ENCODE results near the gene EGFR.

EGFR gene

DNA sequence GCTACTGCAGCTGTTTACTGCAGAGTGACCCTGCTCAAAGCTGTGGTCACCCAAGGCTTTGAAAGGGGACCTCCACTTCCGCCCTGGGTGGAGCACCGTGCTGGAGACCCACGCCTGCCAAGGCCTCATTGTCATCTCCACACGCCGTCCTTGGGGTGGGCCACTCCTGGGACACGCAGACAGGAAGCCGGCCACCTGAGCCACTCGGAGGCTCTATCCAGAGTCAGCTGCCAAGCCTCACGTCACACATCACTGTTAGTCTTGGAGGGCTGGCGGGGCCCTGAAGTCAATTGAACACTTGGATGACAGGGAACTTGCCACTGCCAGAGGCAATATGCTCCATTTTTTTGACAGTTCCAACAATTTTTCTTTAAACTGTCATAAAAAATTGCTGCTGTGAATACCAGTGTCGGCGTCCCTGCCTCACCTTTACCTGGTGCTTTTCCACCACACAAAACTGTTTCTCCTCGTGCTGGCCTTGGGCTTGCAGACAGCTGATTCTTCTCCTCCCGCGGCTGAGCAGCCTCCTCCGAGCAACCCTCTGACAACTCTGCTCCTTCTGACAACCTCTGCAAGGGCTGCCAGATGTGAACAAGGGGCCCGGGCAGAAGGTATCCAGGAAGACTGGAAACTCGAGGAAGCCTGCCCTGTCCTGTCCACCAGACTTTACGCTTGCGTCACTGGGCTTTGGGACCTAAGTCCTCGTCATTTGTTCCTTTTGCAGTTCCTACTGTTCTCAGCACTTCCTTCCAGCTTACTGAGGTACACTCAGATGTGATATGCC lies 81.9 kb downstream of the EGFR start:
- no peak for DNase-seq (ENCODE audit: low read depth in 2 of 2)

DNA sequence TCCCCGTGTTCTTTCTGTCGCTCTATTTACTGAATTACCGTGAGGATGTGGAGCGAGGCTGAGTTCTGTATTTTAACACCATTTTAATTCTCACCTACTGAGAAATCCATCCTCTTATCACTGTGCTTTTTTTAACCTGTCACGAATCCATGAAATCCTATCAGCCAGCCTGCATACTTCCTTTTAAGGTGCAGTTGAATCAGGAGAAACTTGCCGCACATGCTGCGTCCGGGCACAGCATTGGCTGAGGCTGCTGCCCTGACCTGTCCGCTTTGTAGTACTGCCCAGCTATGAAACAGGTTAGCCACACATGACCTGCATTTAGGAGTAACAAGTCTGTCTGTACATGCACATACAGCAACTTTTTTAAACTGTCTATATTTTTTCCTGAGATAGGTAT lies 82.5 kb downstream of the EGFR start:
- DNase-seq (ENCODE audit: low read depth in 2 of 2): no peak

GRCh38 chr7:55104123-55104522 lies 85.3 kb downstream of the EGFR start:
- DNase-seq (ENCODE audit: low read depth in 2 of 2): no peak

DNA sequence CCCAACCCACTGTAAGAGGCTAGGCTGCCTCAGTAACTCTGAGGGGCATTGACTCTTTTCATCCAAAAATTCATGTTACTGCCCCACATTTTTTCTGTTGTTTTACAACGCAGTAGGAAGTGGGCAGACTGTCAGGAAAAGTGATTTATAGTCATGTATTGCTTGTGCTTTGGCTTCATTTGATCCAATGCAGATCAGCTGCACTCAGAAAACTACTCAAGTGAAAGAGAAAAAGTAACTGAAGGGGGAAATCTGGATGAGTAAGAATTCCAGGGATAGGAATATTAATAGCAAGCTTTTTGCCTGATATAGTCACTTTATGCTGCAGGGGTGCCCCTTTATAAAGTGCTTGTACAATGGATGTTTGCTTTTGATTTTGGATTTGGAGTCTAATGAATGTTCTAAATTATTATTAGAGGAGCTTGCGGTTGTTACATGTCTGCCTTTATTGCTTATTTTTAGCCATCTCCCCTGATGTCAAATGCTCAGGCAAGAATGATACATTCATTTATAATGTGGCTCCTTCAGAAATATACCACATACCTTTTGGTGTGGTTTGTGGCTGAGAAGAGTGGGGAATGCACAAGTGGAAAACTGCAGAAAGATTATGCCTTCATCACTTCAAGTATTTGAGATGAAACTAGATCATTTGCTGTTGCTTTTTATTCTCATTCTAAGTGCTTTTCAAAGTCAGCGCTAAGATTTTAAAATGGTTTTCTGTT lies 86.1 kb downstream of the EGFR start:
- DNase-seq (ENCODE audit: low read depth in 2 of 2): no peak

GRCh38 chr7:55105952-55106351 lies 87.1 kb downstream of the EGFR start:
- DNase-seq (ENCODE audit: low read depth in 2 of 2): no peak

DNA sequence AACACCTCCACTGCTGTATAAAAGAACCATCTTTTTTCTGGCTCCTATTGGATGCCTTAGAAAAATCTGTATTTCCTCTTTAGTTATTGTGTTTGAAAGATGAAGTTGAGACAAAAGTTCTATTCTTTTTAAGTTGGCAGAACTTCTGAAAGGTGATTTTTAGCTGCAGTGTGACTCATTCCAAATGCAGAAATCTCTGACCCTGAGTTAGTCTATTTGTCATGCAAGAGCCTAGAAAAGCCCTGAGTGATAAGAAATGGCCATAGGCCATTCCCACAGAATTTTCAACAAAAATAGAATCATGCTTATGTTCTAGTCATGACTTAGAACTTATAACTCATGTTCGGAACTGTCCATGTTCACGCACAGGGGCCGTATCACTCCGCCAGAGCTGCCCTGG lies 89.1 kb downstream of the EGFR start:
- no peak for DNase-seq (ENCODE audit: low read depth in 2 of 2)

DNA sequence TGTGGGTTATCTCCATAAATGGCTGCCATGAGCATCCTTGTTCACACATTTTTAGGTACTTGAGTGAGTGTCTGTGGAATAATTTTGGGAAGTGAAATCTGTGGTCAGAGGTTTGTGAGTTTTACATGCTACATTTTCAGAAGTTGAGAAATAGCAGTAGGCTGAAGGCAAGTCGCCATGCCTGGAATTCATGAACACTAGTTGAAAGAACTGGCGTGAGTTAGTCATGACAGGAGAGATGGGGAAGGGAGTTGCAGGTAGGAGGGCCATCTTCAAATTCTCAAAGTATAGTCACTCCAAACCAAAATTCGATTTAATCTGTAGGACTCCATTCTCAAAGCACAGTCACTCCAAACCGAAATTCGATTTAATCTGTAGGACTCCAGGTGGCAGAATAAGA lies 89.6 kb downstream of the EGFR start:
- DNase-seq (ENCODE audit: low read depth in 2 of 2): no peak

DNA sequence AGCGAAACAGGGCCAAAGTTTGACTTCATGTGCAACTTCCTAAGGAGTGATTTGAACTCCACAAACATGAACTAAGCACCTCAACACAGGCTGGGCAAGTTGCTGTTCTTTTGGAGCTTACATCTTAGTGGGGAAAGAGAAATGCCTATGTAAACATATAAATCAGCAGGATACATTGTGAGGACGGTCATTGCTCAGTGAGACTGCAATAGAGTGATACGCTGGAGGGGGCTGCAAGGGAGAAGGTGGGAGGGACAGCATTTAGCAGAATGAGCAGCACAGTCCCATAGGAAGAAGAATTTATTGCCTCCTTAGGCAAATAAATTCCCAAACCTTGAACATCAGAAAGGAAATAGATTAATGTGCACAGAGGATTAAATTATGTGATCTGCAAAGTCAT lies 90.0 kb downstream of the EGFR start:
- no peak for DNase-seq (ENCODE audit: low read depth in 2 of 2)

- DNase-seq (ENCODE audit: low read depth in 2 of 2): no peak
These were observed 90.8 kb downstream of the EGFR start for GRCh38 chr7:55109404-55110167.

GRCh38 chr7:55110282-55110992 lies 91.6 kb downstream of the EGFR start:
- DNase-seq (ENCODE audit: low read depth in 2 of 2): no peak

- DNase-seq (ENCODE audit: low read depth in 2 of 2): no peak
These were observed 92.2 kb downstream of the EGFR start for GRCh38 chr7:55110993-55111361.

DNA sequence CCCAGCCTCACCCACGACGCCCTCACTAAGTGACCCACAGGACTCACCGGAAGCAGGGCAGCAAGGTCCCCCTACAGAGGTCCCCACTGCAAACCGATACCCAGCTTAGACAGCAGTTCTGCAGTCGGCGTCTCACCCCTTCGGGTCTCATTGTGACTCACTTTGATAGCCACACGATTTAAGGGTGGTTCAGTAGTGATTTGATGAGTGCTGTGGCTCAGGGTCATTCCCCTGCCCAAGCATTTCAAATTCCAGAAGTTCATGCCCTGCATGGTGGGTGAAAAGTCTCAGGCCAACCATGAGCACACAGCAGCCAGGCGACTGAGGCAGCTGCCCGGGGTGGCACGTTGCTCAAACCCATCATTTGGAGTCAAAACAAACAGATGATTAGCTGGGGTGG lies 93.2 kb downstream of the EGFR start:
- DNase-seq (ENCODE audit: low read depth in 2 of 2): no peak

- DNase-seq (ENCODE audit: low read depth in 2 of 2): no peak
These were observed 95.1 kb downstream of the EGFR start for GRCh38 chr7:55113760-55114540.

DNA sequence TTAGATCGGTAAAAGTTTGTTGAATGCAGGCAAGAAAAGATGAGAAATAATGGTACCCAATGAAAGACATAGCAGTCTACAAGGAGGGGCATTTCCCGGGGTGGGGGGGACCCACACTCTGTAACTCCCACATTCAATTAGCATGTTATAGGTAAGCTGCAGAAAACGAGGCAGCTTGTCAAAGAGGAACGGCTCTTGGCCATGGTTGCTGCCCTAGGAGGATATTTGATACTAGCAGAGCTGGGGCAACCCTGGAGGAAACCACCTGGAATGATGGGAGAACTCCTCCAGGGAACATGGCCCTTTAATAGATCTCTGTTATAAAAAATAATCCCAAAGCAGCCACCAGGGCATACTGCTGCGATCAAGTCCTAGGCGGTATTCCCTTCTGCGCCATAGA lies 98.5 kb downstream of the EGFR start:
- no peak for DNase-seq (ENCODE audit: low read depth in 2 of 2)

DNA sequence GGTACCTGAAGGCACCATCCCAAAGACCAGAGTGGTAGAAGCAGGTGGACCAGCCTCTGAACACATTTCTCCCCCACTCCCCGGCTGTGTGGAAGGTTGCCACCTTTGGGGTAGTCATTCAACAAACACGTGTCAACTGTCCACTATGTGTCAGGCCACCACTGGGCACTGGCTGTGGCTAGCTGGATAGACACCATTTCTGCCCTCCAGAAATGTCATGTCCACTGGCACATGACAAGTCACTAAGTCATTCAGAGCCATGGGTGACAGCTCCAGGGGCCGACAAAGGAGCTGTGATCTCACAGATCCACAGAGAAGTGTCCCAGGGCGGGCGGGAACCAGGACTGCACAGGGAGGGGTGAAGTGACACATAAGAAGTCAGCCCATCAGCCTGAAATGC lies 99.6 kb downstream of the EGFR start:
- no peak for DNase-seq (ENCODE audit: low read depth in 2 of 2)

DNA sequence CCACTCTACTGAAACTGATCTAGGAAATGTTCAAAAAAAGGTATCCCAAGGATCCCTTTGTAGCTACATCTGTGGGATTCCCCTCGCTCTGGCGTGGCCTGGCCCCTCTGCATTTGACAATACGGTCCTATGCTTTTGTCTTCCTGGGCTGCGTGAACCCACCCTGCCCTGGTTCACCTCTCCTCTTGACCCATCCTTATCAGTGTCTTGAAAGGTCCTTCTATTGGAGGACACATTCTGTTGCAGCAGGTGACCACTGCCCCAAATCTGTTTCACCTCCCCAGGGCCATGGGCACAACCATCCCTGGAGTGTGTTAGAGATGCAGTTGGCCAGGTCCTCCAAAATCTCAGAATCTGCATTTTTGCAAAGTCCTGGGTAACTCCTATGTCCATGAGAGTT lies 100.8 kb downstream of the EGFR start:
- no peak for DNase-seq (ENCODE audit: low read depth in 2 of 2)

- DNase-seq (ENCODE audit: low read depth in 2 of 2): no peak
These were observed 101.3 kb downstream of the EGFR start for GRCh38 chr7:55120074-55120473.

GRCh38 chr7:55120501-55121198 lies 101.8 kb downstream of the EGFR start:
- DNase-seq (ENCODE audit: low read depth in 2 of 2): no peak

- no peak for DNase-seq (ENCODE audit: low read depth in 2 of 2)
These were observed 102.4 kb downstream of the EGFR start for GRCh38 chr7:55121249-55121648.

GRCh38 chr7:55122263-55122662 lies 103.4 kb downstream of the EGFR start:
- DNase-seq (ENCODE audit: low read depth in 2 of 2): no peak

Data from activated CD8-positive, alpha-beta memory T cell treated with anti-CD3 and anti-CD28 coated beads for 4 hours (primary cell).